PC-9 (cell line): Measurements from ENCODE around the gene SHISA5. TPM values are rescaled to one million over a fixed set of nuclear protein-coding genes. Genes with fewer than 3 reads are reported as not detected.

Source experiments
- BruUV-seq: library from RNA; stranded (reverse); fragments of 400-500 nt; replicated peaks from 2 replicates; lab custom pipeline; 2021; lab: Mats Ljungman, UMichigan
- CTCF ChIA-PET: fragments of 300-600 bp; sonication (Branson Sonifier 250); formaldehyde crosslinking; loops from one replicate; lab custom pipeline; 2022; ENCODE audit warnings: antibody characterized with exemption; lab: Charles Lee
- POLR2A ChIA-PET: fragments of 300-600 bp; sonication (Branson Sonifier 250); formaldehyde crosslinking; loops from one replicate; lab custom pipeline; 2022; ENCODE audit warnings: antibody characterized with exemption; ENCODE audit not compliant: unreplicated experiment; lab: Charles Lee
- DNase-seq, 2 experiments: peaks; one replicate each; pipeline versions ENCODE4 v3.0.0 to v3.0.0-alpha.2; 2015 to 2022; ENCODE audit warnings: mixed read lengths in 1 of 2
- H2AFZ ChIP-seq: fragments of 200-600 bp; sonication (generic); 2 replicates; pipeline ENCODE4 v1.8.1; 2017; ENCODE audit warnings: antibody characterized with exemption
- H3F3A ChIP-seq: fragments of 200-600 bp; sonication (generic); 2 replicates; pipeline ENCODE4 v1.8.1; 2017; ENCODE audit warnings: antibody characterized with exemption, mild to moderate bottlenecking, low read depth; ENCODE audit not compliant: insufficient read depth
- H3K27ac ChIP-seq: fragments of 200-600 bp; sonication (generic); 2 replicates; pipeline ENCODE4 v1.6.1; 2016; ENCODE audit warnings: mixed run types
- H3K27me3 ChIP-seq: fragments of 200-600 bp; sonication (generic); 2 replicates; pipeline ENCODE4 v1.6.1; 2016; ENCODE audit warnings: low read depth, mixed run types; ENCODE audit not compliant: insufficient read depth
- H3K36me3 ChIP-seq: fragments of 200-600 bp; sonication (generic); 2 replicates; pipeline ENCODE4 v1.6.1; 2016; ENCODE audit warnings: low read depth, mixed run types
- H3K4me1 ChIP-seq: fragments of 200-600 bp; sonication (generic); replicated peaks from 2 replicates; pipeline ENCODE4 v1.6.1; 2016; ENCODE audit warnings: mixed run types; ENCODE audit not compliant: insufficient read depth
- H3K4me2 ChIP-seq: fragments of 200-600 bp; sonication (generic); 2 replicates; pipeline ENCODE4 v1.6.1; 2017; ENCODE audit warnings: mixed run types
- H3K4me3 ChIP-seq: fragments of 200-600 bp; sonication (generic); 2 replicates; pipeline ENCODE4 v1.6.1; 2016; ENCODE audit warnings: mixed run types
- H3K79me2 ChIP-seq: fragments of 200-600 bp; sonication (generic); 2 replicates; pipeline ENCODE4 v1.6.1; 2017; ENCODE audit warnings: low read depth, mixed run types
- H3K9me2 ChIP-seq: fragments of 200-600 bp; sonication (generic); 2 replicates; pipeline ENCODE4 v1.8.1; 2017; ENCODE audit warnings: mild to moderate bottlenecking; ENCODE audit not compliant: insufficient read depth
- H3K9me3 ChIP-seq: fragments of 200-600 bp; sonication (generic); 2 replicates; pipeline ENCODE4 v1.8.1; 2016; ENCODE audit warnings: low read depth; ENCODE audit not compliant: insufficient read depth
- H4K20me1 ChIP-seq: fragments of 200-600 bp; sonication (generic); 2 replicates; pipeline ENCODE4 v1.8.1; 2017; ENCODE audit not compliant: insufficient read depth
- EZH2 ChIP-seq: fragments of 200-600 bp; sonication (generic); IDR thresholded peaks from 2 replicates; pipeline ENCODE4 v1.8.0; 2017; ENCODE audit warnings: antibody characterized with exemption, low read depth
- intact Hi-C: fragments of 100-400 bp; cut with micrococcal nuclease; formaldehyde crosslinking; loops from one replicate; pipeline ENCODE4 v1.10.0; 2022; ENCODE audit not compliant: unreplicated experiment
- total RNA-seq: library from RNA; stranded (reverse); gene quantifications from 2 replicates; pipeline ENCODE4 v1.2.3, GENCODE V29; 2021
- TF ChIP-seq, protein P1 (sequence below): fragments of 200-600 bp; sonication (generic); conservative IDR thresholded peaks from 2 replicates; pipeline ENCODE4 v1.6.1; 2017; ENCODE audit warnings: mixed run types, antibody characterized with exemption, mild to moderate bottlenecking, moderate library complexity

Gene SHISA5
- total RNA-seq, 1 experiment from 2014 or later: 133 TPM

DNA sequence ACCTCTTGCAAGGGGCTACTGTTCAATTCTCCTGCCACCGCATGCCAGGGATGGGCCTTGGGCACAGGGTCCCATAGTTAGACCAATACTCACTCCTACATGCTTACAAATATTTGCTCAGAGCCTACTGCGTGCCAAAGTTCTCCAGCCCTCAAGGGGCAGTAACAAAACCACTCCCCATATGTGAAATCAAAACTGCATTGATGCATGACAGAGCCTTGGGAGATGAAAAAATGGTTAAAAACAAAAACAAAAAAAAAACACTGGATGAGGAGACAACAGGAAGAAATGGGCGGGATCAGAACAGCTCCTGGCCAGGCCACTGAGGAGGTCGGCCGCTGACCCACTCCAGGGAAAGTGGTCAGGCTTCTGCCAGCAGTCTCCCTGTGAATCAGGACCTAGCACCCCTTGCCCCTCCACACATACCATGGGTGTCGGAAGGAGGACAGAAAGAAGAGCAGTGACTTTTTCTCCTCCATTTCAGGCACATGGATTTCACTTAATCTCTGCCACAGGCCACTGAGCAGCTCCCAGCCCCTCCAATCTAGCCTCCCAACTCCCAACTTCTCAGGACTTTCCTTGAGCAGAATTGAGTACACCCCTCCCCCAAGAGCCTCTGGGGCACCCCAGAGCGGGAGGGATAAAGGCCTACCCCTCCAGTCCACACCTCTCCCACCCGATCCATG, 76.9 kb downstream of the SHISA5 start:
- Histone ChIP-seq H3K27me3 (no peaks in the 10 kb centered on the region), H3F3A (peaks cover 15% of the 10 kb centered on the region), H3K4me2 (no peak overlapping the region), H3K27ac (no peak overlapping the region), H2AFZ (no peak overlapping the region), H3K9me3 (no peaks in the 10 kb centered on the region), H3K4me1 (peaks cover 23% of the 10 kb centered on the region), H4K20me1 (no peaks in the 10 kb centered on the region), H3K9me2 (no peaks in the 10 kb centered on the region), H3K79me2 (peaks cover 25% of the 10 kb centered on the region), H3K4me3 (no peak overlapping the region), H3K36me3 (no peaks in the 10 kb centered on the region)
- ChIA-PET CTCF (no interaction called here), POLR2A (interaction anchor here (0.6 kb wide), 1 partner anchor 694 kb away, joined by 3 read pairs; the partner anchor contains the start of gene USP19)
- intact Hi-C loops: no loop called here
- TF ChIP-seq, protein P1, sequence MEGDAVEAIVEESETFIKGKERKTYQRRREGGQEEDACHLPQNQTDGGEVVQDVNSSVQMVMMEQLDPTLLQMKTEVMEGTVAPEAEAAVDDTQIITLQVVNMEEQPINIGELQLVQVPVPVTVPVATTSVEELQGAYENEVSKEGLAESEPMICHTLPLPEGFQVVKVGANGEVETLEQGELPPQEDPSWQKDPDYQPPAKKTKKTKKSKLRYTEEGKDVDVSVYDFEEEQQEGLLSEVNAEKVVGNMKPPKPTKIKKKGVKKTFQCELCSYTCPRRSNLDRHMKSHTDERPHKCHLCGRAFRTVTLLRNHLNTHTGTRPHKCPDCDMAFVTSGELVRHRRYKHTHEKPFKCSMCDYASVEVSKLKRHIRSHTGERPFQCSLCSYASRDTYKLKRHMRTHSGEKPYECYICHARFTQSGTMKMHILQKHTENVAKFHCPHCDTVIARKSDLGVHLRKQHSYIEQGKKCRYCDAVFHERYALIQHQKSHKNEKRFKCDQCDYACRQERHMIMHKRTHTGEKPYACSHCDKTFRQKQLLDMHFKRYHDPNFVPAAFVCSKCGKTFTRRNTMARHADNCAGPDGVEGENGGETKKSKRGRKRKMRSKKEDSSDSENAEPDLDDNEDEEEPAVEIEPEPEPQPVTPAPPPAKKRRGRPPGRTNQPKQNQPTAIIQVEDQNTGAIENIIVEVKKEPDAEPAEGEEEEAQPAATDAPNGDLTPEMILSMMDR: no peak
- TF ChIP-seq EZH2: no peak
- no TSS peak for BruUV-seq
- DNase-seq: no peak

DNA sequence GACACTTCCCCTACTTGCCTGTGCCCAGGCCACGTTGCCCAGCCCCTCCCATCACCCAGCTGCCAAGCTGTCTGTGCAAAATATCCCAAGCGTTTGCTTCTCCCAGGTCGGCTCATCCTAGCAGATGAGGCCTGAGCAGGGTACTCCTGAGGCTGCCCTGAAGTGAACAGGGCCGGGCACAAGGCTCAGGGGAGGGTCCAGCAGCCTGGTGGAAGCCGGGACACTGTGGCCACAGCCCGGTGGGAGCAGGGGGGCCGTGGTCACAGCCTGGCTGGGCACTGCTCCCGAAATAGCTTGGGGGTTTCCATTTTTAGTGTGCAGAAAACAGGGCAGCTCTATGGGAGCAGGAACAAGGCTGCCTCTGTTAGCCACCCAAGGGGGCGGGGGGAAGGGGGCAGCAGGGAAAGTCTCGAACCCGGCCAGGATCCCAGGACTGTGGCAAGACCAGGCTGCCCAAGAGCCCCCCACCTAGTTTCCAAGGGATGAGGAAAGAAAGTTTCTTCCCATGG, 77.5 kb downstream of the SHISA5 start:
- peaks cover 21% of the 10 kb centered on the region for H3K4me1 ChIP-seq
- no peak overlapping the region for H3K27ac ChIP-seq
- POLR2A ChIA-PET: no interaction called here
- no peak for DNase-seq
- intact Hi-C loops: no loop called here
- peaks cover 25% of the 10 kb centered on the region for H3K79me2 ChIP-seq
- peaks cover 12% of the 10 kb centered on the region for H3F3A ChIP-seq
- H3K27me3 ChIP-seq: no peaks in the 10 kb centered on the region
- no TSS peak for BruUV-seq
- H3K36me3 ChIP-seq: no peaks in the 10 kb centered on the region
- no peak for TF ChIP-seq EZH2
- TF ChIP-seq, protein P1: no peak
- CTCF ChIA-PET: interaction anchor here (1.2 kb wide), 1 partner anchor 10 kb away, joined by 4 read pairs; no protein-coding TSS in a partner anchor
- no peak overlapping the region for H2AFZ ChIP-seq
- no peaks in the 10 kb centered on the region for H3K9me2 ChIP-seq
- no peaks in the 10 kb centered on the region for H4K20me1 ChIP-seq
- H3K9me3 ChIP-seq: no peaks in the 10 kb centered on the region
- no peak overlapping the region for H3K4me2 ChIP-seq
- H3K4me3 ChIP-seq: no peak overlapping the region

DNA sequence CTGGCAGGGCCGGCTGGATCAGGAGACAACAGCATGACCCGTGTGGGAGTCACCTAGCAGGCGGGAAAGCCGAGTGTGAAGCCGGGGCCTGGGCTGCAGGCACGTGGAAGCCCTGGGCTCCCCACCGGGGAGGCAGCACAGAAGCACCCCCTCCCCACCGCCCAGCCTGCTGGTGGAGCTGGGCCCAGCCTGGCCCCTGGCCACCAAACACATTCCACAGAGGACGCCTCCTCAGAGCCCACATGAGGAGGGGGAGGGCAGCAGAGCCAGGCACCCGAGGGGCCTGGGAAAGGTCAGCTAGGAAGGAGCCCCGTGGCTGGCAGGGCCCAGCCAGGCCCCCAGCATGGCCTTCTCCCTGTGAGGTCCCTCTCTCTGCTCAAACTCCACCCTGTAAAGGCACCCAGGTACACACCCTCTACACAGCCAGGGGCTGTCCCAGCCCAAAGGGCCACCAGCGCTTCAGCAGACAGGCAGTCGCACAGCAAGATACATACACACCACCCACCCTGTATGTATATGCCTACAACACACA, 78.6 kb downstream of the SHISA5 start:
- ChIA-PET POLR2A (interaction anchor here (0.5 kb wide), 1 partner anchor 709 kb away, joined by 3 read pairs; no protein-coding TSS in a partner anchor), CTCF (interaction anchor here (1.2 kb wide), 1 partner anchor 11 kb away, joined by 4 read pairs; no protein-coding TSS in a partner anchor)
- Histone ChIP-seq H2AFZ (no peak overlapping the region), H3K27ac (no peak overlapping the region), H3K27me3 (no peaks in the 10 kb centered on the region), H4K20me1 (no peaks in the 10 kb centered on the region), H3K4me3 (no peak overlapping the region), H3K9me3 (no peaks in the 10 kb centered on the region), H3F3A (peaks cover 6% of the 10 kb centered on the region), H3K4me1 (peaks cover 10% of the 10 kb centered on the region), H3K4me2 (no peak overlapping the region), H3K9me2 (no peaks in the 10 kb centered on the region), H3K36me3 (no peaks in the 10 kb centered on the region), H3K79me2 (peaks cover 25% of the 10 kb centered on the region)
- intact Hi-C loops: no loop called here
- BruUV-seq: no TSS peak
- no peak for DNase-seq
- no peak for TF ChIP-seq EZH2
- TF ChIP-seq, protein P1: no peak
